Measurements from ENCODE around the gene LENEP. TPM values are rescaled to one million over a fixed set of nuclear protein-coding genes. Genes with fewer than 3 reads are reported as not detected.

Gene LENEP
- total and polyA plus RNA-seq, 2 of the 8 experiments (the other 6 are each of a cell fraction or from before 2014, with no cell fraction given): 1.3 TPM; not detected in 1

GRCh38 chr1:154972213-154972516 is 21.2 kb upstream of the LENEP start:
- Histone ChIP-seq H4K20me1 (replicated peaks in 1 of 2; ENCODE audit: control insufficient read depth in 1 of 2, insufficient read depth in 2 of 2, low read length in 2 of 2) (peaks cover 9 to 12% of the 10 kb centered on the region in 2 experiments), H3K56ac (replicated peaks; ENCODE audit: insufficient read length, low read depth, low read length) (peak overlapping the region; percentile 32), H2BK120ac (replicated peaks; ENCODE audit: low read depth, low read length) (peak overlapping the region; percentile 63), H3K4ac (replicated peaks; ENCODE audit: insufficient read length, low read depth, low read length) (peak overlapping the region; percentile 19), H3K79me1 (ENCODE audit: low read depth, low read length) (peaks cover 14% of the 10 kb centered on the region; the same call in 1 of the 2 replicates), H2BK12ac (ENCODE audit: low read depth, low read length) (peak overlapping the region; percentile 86; the same call in 1 of the 2 replicates), H3K4me3 (ENCODE audit: extremely low read depth in 1 of 4, insufficient read depth in 2 of 4, low read depth in 3 of 4, low read length in 4 of 4) (peak overlapping the region; percentile 43 to 98 (median 74)), H4K5ac (ENCODE audit: insufficient read length, low read depth, low read length) (peak overlapping the region; percentile 35), H3K9me3 (ENCODE audit: insufficient read depth in 2 of 2, low read depth in 1 of 2, low read length in 1 of 2) (no peaks in the 10 kb centered on the region), H2BK15ac (ENCODE audit: low read length) (no peak overlapping the region), H3K9ac (replicated peaks in 1 of 4; ENCODE audit: extremely low read depth in 1 of 4, low read depth in 3 of 4, low read length in 3 of 4) (peak overlapping the region in 3 of 4 experiments; percentile 56 to 82 (median 61); a peak in 6 of 7 replicates), H3K23ac (ENCODE audit: insufficient read length) (no peak overlapping the region), H2AK5ac (ENCODE audit: low read depth, low read length) (peak overlapping the region; percentile 57; the same call in 1 of the 2 replicates), H2BK5ac (ENCODE audit: low read depth, low read length) (peak overlapping the region; percentile 99), H3K4me1 (replicated peaks in 1 of 4; ENCODE audit: control insufficient read depth in 3 of 4, insufficient read depth in 4 of 4, low read length in 3 of 4) (peaks cover 3 to 22% (median 15%) of the 10 kb centered on the region in 4 experiments), H3K27ac (ENCODE audit: low read depth, low read length) (peak overlapping the region; percentile 88), H3K23me2 (ENCODE audit: low read depth, low read length) (peaks cover 29% of the 10 kb centered on the region), H2BK20ac (ENCODE audit: low read length) (no peak overlapping the region), H4K91ac (replicated peaks; ENCODE audit: insufficient read length, low read length) (peak overlapping the region; percentile 38), H4K8ac (ENCODE audit: extremely low read depth, insufficient read depth, low read length) (no peak overlapping the region), H2AFZ (ENCODE audit: low read length) (no peak overlapping the region), H3K36me3 (ENCODE audit: control insufficient read depth in 2 of 4, insufficient read depth in 4 of 4, low read length in 3 of 4) (peaks cover 5 to 12% (median 9%) of the 10 kb centered on the region in 4 experiments; a peak in 6 of 8 replicates), H3K4me2 (ENCODE audit: insufficient read depth in 1 of 2, low read depth in 2 of 2, low read length in 2 of 2) (peak overlapping the region; percentile 78 to 94), H3K27me3 (replicated peaks in 1 of 4; ENCODE audit: control insufficient read depth in 3 of 4, extremely low read depth in 1 of 4, insufficient read depth in 3 of 4, low read length in 3 of 4) (no peaks in the 10 kb centered on the region), H3K14ac (ENCODE audit: insufficient read length) (no peak overlapping the region), H3K18ac (ENCODE audit: extremely low read depth, low read length) (peak overlapping the region; percentile 20), H3K79me2 (ENCODE audit: control insufficient read depth in 1 of 2, insufficient read depth in 2 of 2, low read length in 2 of 2) (peaks cover 22 to 57% of the 10 kb centered on the region in 2 experiments)
- TF ChIP-seq CREB1 (IDR thresholded peaks at IDR 0.05) (no peak), SUZ12 (IDR thresholded peaks at IDR 0.05; ENCODE audit: low read length) (no peak), TCF12 (IDR thresholded peaks at IDR 0.05; ENCODE audit: low read depth, low read length) (no peak), RFX5 (IDR thresholded peaks at IDR 0.05; ENCODE audit: borderline replicate concordance, low read depth, low read length) (no peak), TAF1 (IDR thresholded peaks at IDR 0.05; ENCODE audit: low read depth, low read length) (no peak)
- ChIA-PET CTCF (ENCODE audit: partially characterized antibody) (interaction anchor here (0.6 to 20.6 kb wide), 9 partner anchors 10 to 89 kb away, joined by 3 to 334 read pairs (median 3); partner anchors contain the start of genes ADAM15, LENEP and PBXIP1), POLR2A (ENCODE audit: partially characterized antibody) (interaction anchor here (0.7 to 42.8 kb wide), 24 partner anchors 9 to 361 kb away, joined by 3 to 702 read pairs (median 4); partner anchors contain the start of genes DCST1, DCST2, FLAD1 and LENEP)
- DNase-seq (ENCODE audit: low read depth in 1 of 2, low spot score in 2 of 2): no peak
- FAIRE-seq: no peak
- WGBS, 2 experiments (ENCODE audit: extremely low coverage in 1 of 2, insufficient coverage in 1 of 2, insufficient read length in 1 of 2, insufficient replicate concordance in 2 of 2, low coverage in 1 of 2, low lambda C conversion rate in 2 of 2, missing lambda C conversion rate in 1 of 2): 4% methylated on average over 3 of the region's 3 CpGs; no CpG with 5 or more reads in 1 of the 2 experiments
